Measurements from ENCODE around the gene ING1.
"Not testable (repeated sequence)": the region's sequence is repeated elsewhere in the genome, so short reads cannot be mapped to it uniquely, and the experiment has no call there.

ING1 gene

GRCh38 chr13:110719036-110719710 lies 5.7 kb downstream of the ING1 start:
- no peak for DNase-seq

- no peak for DNase-seq
Measured at GRCh38 chr13:110722971-110723370, 9.5 kb downstream of the ING1 start.

- DNase-seq: no peak
Measured at GRCh38 chr13:110723598-110723997, 10.1 kb downstream of the ING1 start.

- DNase-seq: not testable (repeated sequence)
Measured at GRCh38 chr13:110726153-110726552, 12.7 kb downstream of the ING1 start.

GRCh38 chr13:110726726-110727125 lies 13.2 kb downstream of the ING1 start:
- no peak for DNase-seq

GRCh38 chr13:110731072-110731471 lies 17.6 kb downstream of the ING1 start:
- no peak for DNase-seq

- no peak for DNase-seq
Measured at GRCh38 chr13:110734561-110734960, 21.1 kb downstream of the ING1 start.

GRCh38 chr13:110737555-110737954 lies 24.1 kb downstream of the ING1 start:
- no peak for DNase-seq

GRCh38 chr13:110743687-110744086 lies 30.2 kb downstream of the ING1 start:
- no peak for DNase-seq

- DNase-seq: no peak
Measured at GRCh38 chr13:110746438-110746837, 32.9 kb downstream of the ING1 start.

- DNase-seq: no peak
Measured at GRCh38 chr13:110748271-110748670, 34.8 kb downstream of the ING1 start.

GRCh38 chr13:110756219-110756631 lies 42.7 kb downstream of the ING1 start:
- no peak for DNase-seq

- no peak for DNase-seq
Measured at GRCh38 chr13:110757296-110757695, 43.8 kb downstream of the ING1 start.

GRCh38 chr13:110758195-110758805 lies 44.8 kb downstream of the ING1 start:
- no peak for DNase-seq

- no peak for DNase-seq
Measured at GRCh38 chr13:110759710-110760109, 46.2 kb downstream of the ING1 start.

- DNase-seq: no peak
Measured at GRCh38 chr13:110760611-110761010, 47.1 kb downstream of the ING1 start.

- DNase-seq: no peak
Measured at GRCh38 chr13:110766671-110767430, 53.4 kb downstream of the ING1 start.

- no peak for DNase-seq
Measured at GRCh38 chr13:110767476-110767875, 54.0 kb downstream of the ING1 start.

GRCh38 chr13:110769097-110769496 lies 55.6 kb downstream of the ING1 start:
- DNase-seq: no peak

- no peak for DNase-seq
Measured at GRCh38 chr13:110770678-110771077, 57.2 kb downstream of the ING1 start.

GRCh38 chr13:110771194-110771593 lies 57.7 kb downstream of the ING1 start:
- no peak for DNase-seq

- DNase-seq: no peak
Measured at GRCh38 chr13:110772091-110772984, 58.8 kb downstream of the ING1 start.

Measured in NCI-H2227 treated with DMSO at 0.1 percent for 48 hours (cell line).